Stimulated activated CD4-positive, alpha-beta T cell treated with anti-CD3 and anti-CD28 coated beads, Interleukin-2, amount 100 ng/mL, for 48 hours (primary cell): Measurements from ENCODE around the gene BLOC1S5.
A peak's percentile ranks its signal among the peaks of the same experiment; 100 is the strongest.

Experiments used
- DNase-seq, 2 donors: peaks; one replicate each; pipeline ENCODE4 v3.0.0-alpha.2; 2020

The BLOC1S5 gene

GRCh38 chr6:8063761-8064637 lies at the start of gene BLOC1S5:
Gene BLOC1S5, minus strand, starts transcription at chr6:8064389. Its CDS starts 13 bp downstream, at chr6:8064376.
- DNase-seq, result peak; percentile 96

GRCh38 chr6:8113131-8113654 lies 49.0 kb upstream of the BLOC1S5 start:
- no peak for DNase-seq

- DNase-seq, result no peak
These were observed 46.5 kb upstream of the BLOC1S5 start for GRCh38 chr6:8110725-8111124.

- no peak for DNase-seq
These were observed 46.0 kb upstream of the BLOC1S5 start for GRCh38 chr6:8110117-8110721.

- no peak for DNase-seq
These were observed 44.8 kb upstream of the BLOC1S5 start for GRCh38 chr6:8108759-8109539.

- DNase-seq, result no peak
These were observed 44.0 kb upstream of the BLOC1S5 start for GRCh38 chr6:8108031-8108660.

- no peak for DNase-seq
These were observed 41.6 kb upstream of the BLOC1S5 start for GRCh38 chr6:8105791-8106190.

- DNase-seq, result no peak
These were observed 39.5 kb upstream of the BLOC1S5 start for GRCh38 chr6:8103726-8104125.

- DNase-seq, result peak; percentile 98
These were observed 38.2 kb upstream of the BLOC1S5 start, which contains the start of gene EEF1E1 for GRCh38 chr6:8102122-8102958. Gene EEF1E1, minus strand, starts transcription at chr6:8102548. Its CDS starts 27 bp downstream, at chr6:8102521.

GRCh38 chr6:8100159-8100854 lies 36.1 kb upstream of the BLOC1S5 start:
- no peak for DNase-seq

GRCh38 chr6:8090650-8091049 lies 26.5 kb upstream of the BLOC1S5 start:
- DNase-seq, result no peak

GRCh38 chr6:8088886-8089285 lies 24.7 kb upstream of the BLOC1S5 start:
- DNase-seq, result no peak

- no peak for DNase-seq
These were observed 23.9 kb upstream of the BLOC1S5 start for GRCh38 chr6:8087870-8088754.

- no peak for DNase-seq
These were observed 22.6 kb upstream of the BLOC1S5 start for GRCh38 chr6:8086755-8087306.

- DNase-seq, result no peak
These were observed 20.9 kb upstream of the BLOC1S5 start for GRCh38 chr6:8085053-8085511.

- DNase-seq, result no peak
These were observed 20.4 kb upstream of the BLOC1S5 start for GRCh38 chr6:8084586-8084985.

GRCh38 chr6:8082954-8083858 lies 19.0 kb upstream of the BLOC1S5 start:
- no peak for DNase-seq

- DNase-seq, result no peak
These were observed 18.4 kb upstream of the BLOC1S5 start for GRCh38 chr6:8082572-8082953.
